AG04449 (cell line): ENCODE measurements around the gene CTNNA3.

Source experiments
- CTCF ChIA-PET: fragments of 350-600 bp; formaldehyde crosslinking; extraction: SDS; loops from one replicate; lab custom pipeline; 2021; ENCODE audit warnings: antibody characterized with exemption; lab: Yijun Ruan, JAX
- POLR2A ChIA-PET: fragments of 400-600, 350-600 bp; formaldehyde crosslinking; extraction: SDS; loops from one replicate; lab custom pipeline; 2020; ENCODE audit warnings: antibody characterized with exemption, inconsistent platforms; lab: Yijun Ruan, JAX
- DNase-seq: peaks from one replicate; pipeline ENCODE4 v3.0.0-alpha.2; 2010; ENCODE audit warnings: low read depth, low spot score
- H3K4me3 ChIP-seq: 2 replicates; pipeline ENCODE4 v1.5.1; 2011; ENCODE audit warnings: low read depth, mild to moderate bottlenecking, control low read depth, low read length
- CTCF ChIP-seq: IDR thresholded peaks from one replicate; pipeline ENCODE4 v1.5.1; 2011; ENCODE audit warnings: mild to moderate bottlenecking, moderate library complexity, low read length, control low read depth, inconsistent platforms; ENCODE audit not compliant: insufficient read depth; ENCODE audit errors: missing control alignments

CTNNA3 gene

GRCh38 chr10:66144016-66144415 lies 1552.0 kb downstream of the CTNNA3 start:
- TF ChIP-seq CTCF, result no peak
- no peak overlapping the region for H3K4me3 ChIP-seq
- ChIA-PET POLR2A (no interaction called here), CTCF (no interaction called here)
- DNase-seq, result no peak

GRCh38 chr10:66102756-66103155 lies 1593.2 kb downstream of the CTNNA3 start:
- DNase-seq, result no peak
- no peak overlapping the region for H3K4me3 ChIP-seq
- no peak for TF ChIP-seq CTCF
- ChIA-PET CTCF (no interaction called here), POLR2A (no interaction called here)

GRCh38 chr10:66098595-66099480 lies 1597.2 kb downstream of the CTNNA3 start:
- ChIA-PET POLR2A (no interaction called here), CTCF (no interaction called here)
- no peak overlapping the region for H3K4me3 ChIP-seq
- DNase-seq, result no peak
- no peak for TF ChIP-seq CTCF

- ChIA-PET POLR2A (no interaction called here), CTCF (no interaction called here)
- no peak for TF ChIP-seq CTCF
- DNase-seq, result no peak
- no peak overlapping the region for H3K4me3 ChIP-seq
Observed at GRCh38 chr10:66095610-66096009, 1600.4 kb downstream of the CTNNA3 start.

- ChIA-PET CTCF (no interaction called here), POLR2A (no interaction called here)
- H3K4me3 ChIP-seq, result no peak overlapping the region
- no peak for TF ChIP-seq CTCF
- DNase-seq, result no peak
Observed at GRCh38 chr10:66085906-66086305, 1610.1 kb downstream of the CTNNA3 start.

- TF ChIP-seq CTCF, result no peak
- no peak overlapping the region for H3K4me3 ChIP-seq
- POLR2A ChIA-PET, result no interaction called here
- no peak for DNase-seq
- CTCF ChIA-PET, result no interaction called here
Observed at GRCh38 chr10:66071907-66072306, 1624.1 kb downstream of the CTNNA3 start.
